HepG2 (cell line): ENCODE data around the gene TCF20. TPM values are rescaled to one million over a fixed set of nuclear protein-coding genes. Genes with fewer than 3 reads are reported as not detected.

Experiments used
- ARID3A ChIP-seq: IDR thresholded peaks from 2 replicates; pipeline ENCODE4 v1.6.1; 2012; ENCODE audit warnings: low read depth, low read length, improper control_type of control experiment
- FOXO1 ChIP-seq: sonication (generic); formaldehyde crosslinking; IDR thresholded peaks from 2 replicates; pipeline ENCODE4 v1.4.0; 2020; ENCODE audit warnings: missing genetic modification reagents
- MIXL1 ChIP-seq: IDR thresholded peaks from 2 replicates; pipeline ENCODE4 v1.6.1; 2016
- MLXIP ChIP-seq: sonication (generic); formaldehyde crosslinking; IDR thresholded peaks from 2 replicates; pipeline ENCODE4 v1.9.0; 2021; ENCODE audit warnings: missing genetic modification reagents, borderline replicate concordance
- SOX13 ChIP-seq, 3 experiments: fragments of 450-650 bp in 1 of 3; sonication (generic) in 1 of 3; formaldehyde crosslinking in 1 of 3; IDR thresholded peaks in 2 of 3; conservative IDR thresholded peaks in 1 of 3; 2 replicates each; pipeline versions ENCODE4 v1.5.0 to v1.6.1; 2016 to 2020; ENCODE audit warnings: antibody characterized with exemption in 1 of 3, mild to moderate bottlenecking in 1 of 3, missing compliant biosample characterization in 1 of 3, missing genetic modification reagents in 1 of 3, moderate library complexity in 1 of 3
- TARDBP ChIP-seq: sonication (generic); formaldehyde crosslinking; IDR thresholded peaks from 2 replicates; pipeline ENCODE4 v1.8.0; 2022; ENCODE audit warnings: mild to moderate bottlenecking, missing genetic modification reagents
- ZBTB43 ChIP-seq: sonication (generic); formaldehyde crosslinking; conservative IDR thresholded peaks from 2 replicates; pipeline ENCODE4 v1.4.0; 2020; ENCODE audit warnings: missing genetic modification reagents
- ZFP91 ChIP-seq: sonication (generic); formaldehyde crosslinking; IDR thresholded peaks from 2 replicates; pipeline ENCODE4 v1.9.0; 2022; ENCODE audit warnings: missing genetic modification reagents, mild to moderate bottlenecking, borderline replicate concordance
- ZNF280B ChIP-seq: sonication (generic); formaldehyde crosslinking; IDR thresholded peaks from 2 replicates; pipeline ENCODE4 v1.5.0; 2020; ENCODE audit warnings: missing genetic modification reagents, mild to moderate bottlenecking, borderline replicate concordance
- ZNF710 ChIP-seq: sonication (generic); formaldehyde crosslinking; IDR thresholded peaks from 2 replicates; pipeline ENCODE4 v1.5.0; 2020; ENCODE audit warnings: mild to moderate bottlenecking, missing genetic modification reagents, borderline replicate concordance
- ZXDC ChIP-seq: sonication (generic); formaldehyde crosslinking; IDR thresholded peaks from 2 replicates; pipeline ENCODE4 v1.5.0; 2020; ENCODE audit warnings: mild to moderate bottlenecking, missing genetic modification reagents
- polyA plus RNA-seq, 8 experiments: library from polyadenylated mRNA; depleted of rRNA in 3 of 8; stranded (reverse) in 7 of 8; unstranded in 1 of 8; fragments of >200 nt; fragmentation: Illumina TruSeq in 4 of 8; extraction: Trizol in 4 of 8; gene quantifications; 2 replicates each; pipeline versions ENCODE4 v1.2.1 to v1.2.3, GENCODE V29; 2011 to 2016; ENCODE audit warnings: low read depth in 4 of 8, missing spikeins in 1 of 8, mixed read lengths in 1 of 8; ENCODE audit not compliant: insufficient read depth in 1 of 8
- total RNA-seq, 5 experiments: library from RNA; depleted of rRNA; stranded (reverse); fragments of >200 nt; fragmentation: Illumina TruSeq; extraction: Trizol; gene quantifications; 2 replicates each; pipeline ENCODE4 v1.2.3, GENCODE V29; 2016; ENCODE audit warnings: low read depth in 1 of 5

The TCF20 gene
- total and polyA plus RNA-seq, 2 of the 13 experiments (the other 11 are each of a cell fraction or from before 2014, with no cell fraction given) = 12.8 to 23.7 TPM

GRCh38 chr22:42269432-42270175 lies 849 bp downstream of the TCF20 start (continued):
- TF ChIP-seq ZNF710 (CRISPR knock-in tag) (peak; percentile 56; the same call in 1 of the 2 replicates), SOX13 (IDR thresholded peaks at IDR 0.05) (no peak), SOX13 (CRISPR knock-in tag; conservative IDR thresholded peaks at IDR 0.05 in 1 of 2, IDR thresholded peaks at IDR 0.05 in 1 of 2) (peak in 1 of 2 experiments; percentile 8; a peak in 1 of 4 replicates), ZFP91 (CRISPR knock-in tag) (peak; percentile 50; the same call in 1 of the 2 replicates), ARID3A (no peak), MIXL1 (CRISPR knock-in tag) (0 out of 2 replicates have a peak, but pooled peaks have one; percentile 13), FOXO1 (peak; percentile 58), TARDBP (CRISPR knock-in tag) (peak; percentile 77), ZNF280B (CRISPR knock-in tag) (peak; percentile 74; the same call in 1 of the 2 replicates), MLXIP (no peak), ZBTB43 (CRISPR knock-in tag) (peak; percentile 64; the same call in 1 of the 2 replicates), ZXDC (CRISPR knock-in tag) (no peak)
